GM21529 (cell line): ENCODE results near the gene TMEM120A.

Source experiments
- ATAC-seq: cut with Tn5 transposase; IDR thresholded peaks from one replicate; pipeline ENCODE4 v1.9.1; 2021; ENCODE audit not compliant: unreplicated experiment

The TMEM120A gene

DNA sequence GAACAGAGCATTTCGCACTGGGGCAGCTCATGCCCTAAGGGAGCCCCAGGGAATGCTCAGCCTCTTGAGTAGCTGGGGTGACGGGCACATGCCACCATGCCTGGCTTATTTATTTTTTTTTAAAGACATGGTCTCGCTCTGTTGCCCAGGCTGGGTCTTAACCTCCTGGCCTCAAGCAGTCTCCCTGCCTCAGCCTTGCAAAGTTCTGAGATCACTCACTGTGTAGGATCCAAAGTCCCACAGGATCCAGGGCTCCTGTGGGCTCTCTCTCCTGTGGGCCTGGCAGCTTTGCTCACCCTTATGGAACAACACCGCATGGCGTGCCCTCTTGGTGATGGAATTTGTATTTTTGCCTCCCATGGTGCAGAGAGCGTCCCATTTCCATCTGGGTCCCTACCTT is 34.0 kb downstream of the TMEM120A start:
- ATAC-seq = no peak

DNA sequence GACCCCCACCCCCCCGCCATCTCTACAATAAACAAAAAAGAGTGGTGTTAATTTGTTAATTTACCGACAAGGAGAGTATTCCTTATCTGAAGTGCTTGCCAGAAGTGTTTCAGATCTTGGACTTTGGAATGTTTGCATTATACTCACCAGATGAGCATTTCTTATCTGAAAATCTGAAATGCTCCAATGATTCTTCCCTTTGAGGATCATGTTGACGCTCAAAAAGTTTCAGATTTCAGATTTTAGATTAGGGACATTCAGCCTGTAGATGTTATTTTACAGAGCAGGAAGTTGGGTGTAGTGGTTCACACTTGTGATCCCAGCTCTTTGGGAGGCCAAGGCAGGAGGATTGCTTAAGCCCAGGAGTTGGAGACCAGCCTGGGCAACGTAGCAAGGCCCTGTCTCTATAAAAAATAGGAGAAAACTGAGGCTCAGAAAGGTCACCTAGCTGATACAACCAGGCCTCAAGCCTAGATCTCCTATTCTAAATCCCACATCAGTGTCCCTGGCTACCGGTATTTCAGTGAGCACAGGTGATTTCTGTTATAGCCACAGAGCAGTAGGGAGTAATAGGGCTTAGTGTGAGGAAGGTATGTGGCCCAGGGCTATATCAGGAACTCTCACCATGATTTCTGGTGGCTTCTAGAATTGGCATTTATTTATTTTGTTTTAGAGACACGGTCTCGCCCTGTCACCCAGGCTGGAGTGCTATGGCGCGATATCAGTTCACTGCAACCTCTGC is 35.4 kb downstream of the TMEM120A start:
- no peak for ATAC-seq

DNA sequence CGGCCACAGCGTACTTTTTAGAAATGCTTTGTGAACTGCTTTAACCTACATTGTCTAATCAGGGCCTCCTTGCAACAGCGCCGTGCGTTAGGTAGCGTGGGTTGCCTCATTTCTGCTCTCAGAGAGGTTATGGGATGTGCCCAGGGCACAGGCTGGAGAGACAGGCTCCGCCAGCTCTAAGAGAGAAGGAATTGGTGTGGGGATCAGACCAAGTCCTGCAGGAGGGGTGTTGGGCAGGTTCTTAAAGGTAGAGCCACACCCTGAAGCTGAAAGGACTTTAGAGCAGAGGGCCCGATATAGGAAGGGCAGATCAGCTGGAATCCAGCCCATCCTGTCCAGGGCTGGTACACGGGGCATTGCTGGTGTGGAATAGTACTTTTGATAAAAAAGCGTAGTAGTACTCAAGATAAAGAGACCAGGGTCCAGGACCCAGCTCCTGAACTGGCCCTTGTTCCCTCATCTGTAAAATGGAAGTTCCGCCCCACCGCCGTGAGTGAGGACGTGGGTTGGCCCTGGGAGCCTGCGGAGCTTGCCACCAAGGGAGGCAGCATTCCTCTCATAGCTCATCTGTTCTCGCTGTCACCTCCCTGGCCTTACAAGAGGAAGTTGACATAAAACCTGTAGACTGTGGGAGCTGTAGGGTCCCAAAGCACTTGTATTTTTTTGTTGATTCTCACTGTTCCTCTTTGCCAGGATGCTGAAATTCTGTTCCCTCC is 37.2 kb downstream of the TMEM120A start:
- no peak for ATAC-seq

DNA sequence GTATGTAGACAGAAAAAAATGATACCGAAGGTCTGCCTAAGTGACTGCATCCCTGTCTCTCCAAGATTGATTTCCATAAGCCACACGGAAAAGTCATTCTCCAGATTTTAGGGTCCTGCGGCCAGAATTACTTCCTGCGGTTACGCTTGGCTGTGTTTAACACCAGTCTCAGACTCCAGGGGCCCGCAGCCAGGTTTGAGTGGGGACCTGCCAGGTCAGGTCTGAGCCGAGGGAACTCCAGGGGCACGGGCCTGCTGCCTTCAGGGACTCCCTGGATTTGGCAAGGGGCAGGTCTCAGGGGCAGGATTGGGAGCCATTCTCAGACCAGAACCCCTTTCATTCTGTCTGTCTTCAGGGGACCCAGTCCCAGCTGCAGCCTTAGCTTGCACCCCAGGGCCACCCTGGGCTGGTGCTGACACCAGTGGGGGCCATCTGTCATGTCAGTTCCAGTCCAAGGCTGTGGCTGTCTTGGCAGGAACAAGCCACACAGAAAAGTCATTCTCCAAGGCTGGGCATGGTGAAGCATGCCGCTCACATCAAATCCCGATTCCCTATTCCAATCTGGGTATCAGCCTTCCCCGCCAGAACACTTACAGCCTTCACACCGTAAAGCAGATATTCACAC is 39.0 kb downstream of the TMEM120A start:
- no peak for ATAC-seq

DNA sequence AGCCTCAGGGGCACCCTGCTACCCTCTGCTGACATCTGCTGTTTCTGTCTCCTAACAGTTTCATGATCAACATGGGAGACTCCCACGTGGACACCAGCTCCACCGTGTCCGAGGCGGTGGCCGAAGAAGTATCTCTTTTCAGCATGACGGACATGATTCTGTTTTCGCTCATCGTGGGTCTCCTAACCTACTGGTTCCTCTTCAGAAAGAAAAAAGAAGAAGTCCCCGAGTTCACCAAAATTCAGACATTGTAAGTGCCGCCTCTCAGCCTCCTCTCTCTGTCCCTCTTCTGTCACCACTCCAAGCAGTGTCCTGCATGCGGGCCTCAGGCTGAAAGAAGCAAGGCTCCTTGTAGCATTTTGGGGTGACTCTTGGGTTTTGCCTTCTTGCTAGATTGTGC is 40.5 kb downstream of the TMEM120A start:
- ATAC-seq = no peak

DNA sequence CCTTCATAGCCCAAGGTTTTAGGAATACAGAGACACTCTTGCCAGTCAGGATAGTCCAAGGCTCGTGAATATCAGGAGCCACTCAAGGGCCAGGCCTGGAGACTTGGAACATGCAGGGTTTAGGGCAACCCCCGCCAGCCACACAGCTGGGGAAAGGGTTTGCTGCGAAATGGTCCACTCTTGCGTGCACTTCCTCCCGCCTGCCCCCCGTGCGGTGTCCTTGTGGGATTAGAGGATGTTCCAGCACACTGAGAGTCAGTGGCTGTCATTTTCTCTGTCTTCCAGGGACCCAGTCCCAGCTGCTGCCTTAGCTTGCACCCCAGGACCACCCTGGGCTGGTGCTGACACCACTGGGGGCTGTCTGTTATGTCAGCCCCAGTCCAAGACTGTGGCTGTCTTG is 41.0 kb downstream of the TMEM120A start:
- no peak for ATAC-seq

DNA sequence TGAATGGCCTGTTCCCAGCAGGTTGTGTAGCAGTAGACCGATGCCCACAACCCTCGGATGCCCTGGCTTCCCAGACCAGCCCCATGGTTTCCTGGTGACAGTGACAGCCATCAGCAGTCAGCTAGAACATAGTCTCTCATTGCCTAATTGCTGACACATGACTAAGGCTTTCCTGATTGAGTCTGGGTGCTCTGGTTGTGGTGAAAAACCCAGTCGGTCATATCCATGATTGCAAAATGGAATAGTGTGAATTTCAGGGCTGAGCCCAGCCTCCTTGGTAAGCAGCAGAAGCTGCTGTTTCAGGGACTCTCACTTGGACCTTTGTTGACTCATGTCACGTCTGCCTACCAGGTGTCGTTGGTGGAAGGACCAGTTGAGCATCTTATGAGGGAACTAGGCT is 42.9 kb downstream of the TMEM120A start:
- no peak for ATAC-seq

DNA sequence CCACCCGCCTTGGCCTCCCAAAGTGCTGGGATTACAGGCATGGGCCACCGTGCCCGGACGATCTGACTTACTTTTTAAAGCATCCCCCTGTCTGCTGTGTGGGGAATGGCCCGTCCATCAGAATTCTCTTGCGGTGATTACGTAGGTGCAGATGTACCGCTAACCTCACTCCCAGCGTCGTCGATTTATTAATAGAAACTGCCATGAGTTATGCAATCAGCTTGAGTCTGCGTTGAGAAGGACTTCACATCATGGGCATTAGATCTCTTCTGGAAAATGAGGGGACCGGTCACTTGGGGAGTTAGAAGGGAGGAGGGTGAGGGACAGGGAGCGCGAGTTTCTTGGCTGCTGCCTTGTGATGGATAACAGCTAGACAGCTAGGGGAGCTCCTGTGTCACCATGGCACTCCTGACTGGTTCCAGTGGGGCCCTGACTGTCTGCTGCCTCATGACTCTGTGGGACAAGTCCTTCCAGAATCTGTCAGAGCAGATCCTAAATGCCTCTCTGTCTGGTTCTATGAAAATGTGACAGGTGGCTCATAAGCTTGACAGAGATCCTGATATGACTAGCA is 44.2 kb downstream of the TMEM120A start:
- ATAC-seq = no peak

DNA sequence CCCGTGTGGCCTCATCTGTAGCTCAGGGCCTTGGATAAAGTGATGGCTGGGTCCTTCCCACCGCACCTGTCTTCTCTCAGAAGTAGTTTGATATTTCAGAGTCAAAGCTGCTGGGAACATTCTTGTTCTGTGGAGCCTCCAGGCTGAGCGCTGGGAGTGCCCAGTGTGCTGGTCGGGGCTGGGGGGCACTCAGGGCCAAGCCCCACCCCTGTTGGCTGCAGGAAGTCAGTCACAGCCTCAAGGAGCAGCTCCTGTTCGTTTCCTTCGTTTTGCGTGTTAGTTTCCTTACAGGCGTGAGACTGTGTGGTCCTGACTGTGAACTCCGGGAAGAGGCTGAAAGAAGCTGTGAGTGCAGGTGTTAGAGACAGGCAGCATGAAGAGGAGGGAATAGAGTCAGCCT is 46.2 kb downstream of the TMEM120A start:
- no peak for ATAC-seq

DNA sequence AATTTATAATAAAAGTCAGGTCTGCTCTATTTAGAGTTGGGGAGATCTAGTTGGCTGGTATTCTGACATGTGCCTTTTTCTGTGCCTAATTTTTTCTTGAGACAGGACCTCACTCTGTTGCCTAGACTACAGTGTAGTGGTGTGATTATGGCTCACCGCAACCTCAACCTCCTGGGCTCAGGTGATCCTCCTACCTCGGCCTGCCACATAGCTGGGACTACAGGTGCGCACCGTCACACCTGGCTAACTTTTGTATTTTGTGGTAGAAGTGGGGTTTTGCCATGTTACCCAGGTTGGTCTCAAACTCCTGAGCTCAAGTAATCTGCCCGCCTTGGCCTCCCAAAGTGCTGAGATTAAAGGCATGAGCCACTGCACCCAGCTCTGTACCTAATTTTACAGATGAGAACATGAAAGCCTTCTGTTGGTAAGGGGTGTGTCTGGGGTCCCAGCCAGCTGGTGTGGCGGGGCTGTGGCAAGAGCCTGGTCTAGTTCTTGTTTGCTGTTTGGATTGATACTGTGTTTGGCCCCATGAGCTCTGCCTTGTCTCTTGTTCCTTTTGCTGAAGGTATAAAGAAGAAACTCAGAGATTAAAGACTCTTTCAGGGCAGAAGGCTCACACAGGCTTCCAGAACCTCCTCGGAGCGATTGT is 48.1 kb downstream of the TMEM120A start:
- ATAC-seq = no peak

DNA sequence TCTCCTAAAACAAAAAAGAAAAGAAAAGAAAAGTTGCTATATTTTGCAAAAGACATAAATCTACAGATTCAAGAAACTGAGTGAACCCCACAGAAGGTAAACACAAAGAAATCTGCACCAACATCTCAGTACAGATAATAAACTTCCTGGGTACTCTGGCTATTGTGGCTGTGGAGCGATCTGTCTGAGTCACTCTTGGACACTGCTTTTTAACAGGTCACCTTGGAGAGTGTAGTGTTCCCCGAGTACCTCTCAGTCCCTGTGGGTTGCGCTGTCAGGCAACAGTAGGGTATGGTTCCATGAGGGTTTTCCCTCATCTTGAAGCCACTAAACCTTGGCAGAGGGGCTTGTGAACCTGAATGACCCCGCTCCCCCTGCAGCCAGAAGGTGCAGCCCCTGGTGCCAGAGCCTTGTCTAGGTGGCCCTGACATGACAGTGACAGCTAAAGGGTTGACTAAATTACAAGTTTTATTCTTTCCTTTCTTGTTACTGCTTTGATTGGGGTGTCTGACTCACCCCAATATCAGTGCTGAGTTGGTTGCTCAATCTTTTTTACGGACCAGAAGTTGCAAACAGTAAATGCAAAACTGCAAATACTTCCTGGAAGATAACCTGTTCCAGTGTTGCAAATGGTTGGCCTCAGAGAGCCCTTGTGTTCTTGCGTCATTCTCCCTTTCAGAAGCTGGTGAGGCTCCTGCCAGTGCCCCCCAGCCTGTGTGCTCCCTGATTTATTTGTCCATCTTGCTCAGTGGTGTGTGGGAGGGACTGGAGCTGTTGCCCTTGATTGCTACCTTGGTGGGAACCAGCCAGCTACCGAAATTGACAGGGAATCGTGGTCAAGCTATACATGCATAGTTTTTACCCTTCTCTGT is 48.9 kb downstream of the TMEM120A start:
- ATAC-seq = no peak

DNA sequence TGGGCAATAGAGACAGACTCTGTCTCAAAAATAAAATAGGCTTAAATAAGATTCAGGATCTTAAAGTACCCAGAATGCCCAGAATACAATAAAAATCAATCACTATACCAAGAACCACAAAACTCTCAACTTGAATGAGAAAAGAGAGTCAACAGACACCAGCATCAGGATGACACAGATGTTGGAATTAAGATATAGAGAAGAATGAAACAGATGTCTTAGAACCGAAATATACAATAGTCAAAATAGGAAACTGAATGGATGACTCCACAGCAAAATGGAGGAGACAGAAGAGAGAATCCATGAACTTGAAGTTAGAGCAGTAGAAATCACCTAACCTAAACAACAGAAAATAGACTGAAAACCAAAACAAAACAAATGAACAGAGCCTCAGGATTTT is 49.9 kb downstream of the TMEM120A start:
- ATAC-seq = no peak

DNA sequence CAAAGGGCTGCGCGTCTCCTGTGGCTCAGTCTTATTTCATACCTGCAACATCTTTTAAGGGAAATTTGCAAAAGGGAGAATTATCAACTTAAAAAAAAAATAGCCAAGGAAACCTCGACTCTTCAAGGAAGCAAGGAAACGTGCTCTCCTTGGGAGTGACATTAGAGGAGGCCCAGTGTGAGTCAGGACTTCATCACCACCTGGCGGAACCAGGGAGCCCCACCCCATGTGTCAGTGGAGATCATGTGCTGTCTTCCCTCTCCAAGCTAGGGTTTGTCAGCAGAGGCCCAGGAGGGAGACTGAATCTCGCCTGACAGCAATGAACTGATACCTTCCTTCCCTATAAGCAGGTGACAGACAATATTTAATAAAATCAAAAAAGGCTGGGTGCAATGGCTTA is 50.5 kb downstream of the TMEM120A start:
- ATAC-seq = no peak

DNA sequence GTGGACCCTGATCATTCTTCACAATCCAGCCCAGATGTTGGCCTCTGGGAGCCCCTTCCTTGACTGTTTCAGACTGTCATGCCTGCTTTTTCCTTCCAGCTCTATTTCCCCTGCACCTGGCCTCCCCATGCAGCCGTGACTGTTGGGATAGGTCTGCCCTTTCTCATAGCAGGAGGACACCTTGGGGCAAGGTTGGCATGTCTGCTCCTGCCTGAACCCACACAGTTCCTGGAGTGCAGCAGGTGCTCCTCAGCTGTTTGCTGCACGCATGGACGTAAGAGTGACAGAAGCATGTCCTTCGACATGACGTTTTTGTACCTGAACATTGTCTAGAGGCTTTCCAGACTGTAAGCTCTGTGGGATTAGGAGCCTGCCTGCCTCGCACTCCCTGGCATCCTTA is 55.5 kb downstream of the TMEM120A start:
- no peak for ATAC-seq

DNA sequence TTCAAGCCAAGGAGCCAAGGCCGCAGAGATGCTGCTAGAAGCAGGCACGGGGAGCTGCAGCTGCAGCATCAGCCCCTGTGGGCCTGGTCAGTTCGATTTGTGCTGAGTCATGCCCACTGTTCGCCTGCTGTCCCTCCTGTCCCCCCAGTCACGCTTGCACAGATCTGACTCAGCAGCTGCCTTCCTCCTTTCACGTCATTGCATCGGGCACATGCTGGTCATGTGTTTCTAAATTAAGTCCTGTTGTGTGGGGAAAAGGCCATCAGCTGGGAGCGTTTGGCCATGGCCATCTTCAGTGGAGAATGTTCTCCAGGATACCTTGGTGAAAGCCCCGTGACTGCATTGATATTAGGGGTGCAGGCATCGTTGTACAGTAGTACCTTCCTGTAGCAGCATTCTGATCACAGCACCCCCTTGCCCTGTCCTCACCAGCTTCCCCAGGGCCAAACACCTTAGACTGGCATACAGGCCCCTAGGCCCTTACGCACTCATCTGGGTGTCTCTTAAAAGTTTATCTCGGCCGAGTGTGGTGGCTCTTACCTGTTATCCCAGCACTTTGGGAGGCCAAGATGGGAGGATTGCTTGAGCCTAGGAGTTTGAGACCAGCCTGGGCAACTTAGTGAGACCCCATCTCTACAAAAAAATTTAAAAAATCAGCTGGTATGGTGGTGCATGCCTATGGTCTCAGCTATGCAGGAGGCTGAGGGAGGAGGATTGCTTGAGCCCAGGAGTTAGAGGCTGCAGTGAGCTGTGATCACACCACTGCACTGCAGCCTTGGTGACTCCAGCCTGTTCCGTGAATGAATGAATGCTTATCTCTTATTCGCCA is 56.2 kb downstream of the TMEM120A start:
- ATAC-seq = no peak
